ENCODE data around the gene FOS.
"Not testable (repeated sequence)": the region's sequence is repeated elsewhere in the genome, so short reads cannot be mapped to it uniquely, and the experiment has no call there.

FOS gene

DNA sequence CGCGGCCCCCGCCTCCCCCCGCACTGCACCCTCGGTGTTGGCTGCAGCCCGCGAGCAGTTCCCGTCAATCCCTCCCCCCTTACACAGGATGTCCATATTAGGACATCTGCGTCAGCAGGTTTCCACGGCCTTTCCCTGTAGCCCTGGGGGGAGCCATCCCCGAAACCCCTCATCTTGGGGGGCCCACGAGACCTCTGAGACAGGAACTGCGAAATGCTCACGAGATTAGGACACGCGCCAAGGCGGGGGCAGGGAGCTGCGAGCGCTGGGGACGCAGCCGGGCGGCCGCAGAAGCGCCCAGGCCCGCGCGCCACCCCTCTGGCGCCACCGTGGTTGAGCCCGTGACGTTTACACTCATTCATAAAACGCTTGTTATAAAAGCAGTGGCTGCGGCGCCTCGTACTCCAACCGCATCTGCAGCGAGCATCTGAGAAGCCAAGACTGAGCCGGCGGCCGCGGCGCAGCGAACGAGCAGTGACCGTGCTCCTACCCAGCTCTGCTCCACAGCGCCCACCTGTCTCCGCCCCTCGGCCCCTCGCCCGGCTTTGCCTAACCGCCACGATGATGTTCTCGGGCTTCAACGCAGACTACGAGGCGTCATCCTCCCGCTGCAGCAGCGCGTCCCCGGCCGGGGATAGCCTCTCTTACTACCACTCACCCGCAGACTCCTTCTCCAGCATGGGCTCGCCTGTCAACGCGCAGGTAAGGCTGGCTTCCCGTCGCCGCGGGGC is at the start of gene FOS:
Gene FOS (plus strand): TSS at position 407 of the 731 bp plus-strand sequence. CDS start 155 bp downstream, at position 562.
- peak; percentile 98 for DNase-seq

DNA sequence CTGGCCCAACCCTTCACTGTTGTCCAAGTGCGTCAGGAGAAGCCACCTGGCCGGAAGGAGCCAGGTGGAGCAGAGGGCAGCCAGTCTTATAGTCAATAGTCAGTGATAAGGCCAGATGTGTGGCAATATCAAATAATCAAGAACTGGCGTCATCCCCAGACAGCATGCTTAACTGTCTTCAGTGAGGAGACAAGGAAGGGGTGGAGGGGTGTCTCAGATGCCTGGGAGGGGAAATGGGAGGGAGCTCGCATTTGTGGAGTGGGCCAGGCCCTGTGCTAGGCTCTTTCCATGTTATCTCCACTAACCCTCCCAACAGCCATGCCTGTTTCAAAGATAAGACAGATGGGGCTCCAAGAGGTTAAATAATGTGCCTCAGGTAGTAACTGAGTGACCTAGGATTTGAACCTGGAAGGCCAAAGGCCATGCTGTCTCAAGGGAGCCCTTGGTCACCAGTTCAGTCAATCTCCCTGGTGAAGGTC is 48.9 kb upstream of the FOS start:
- no peak for DNase-seq

DNA sequence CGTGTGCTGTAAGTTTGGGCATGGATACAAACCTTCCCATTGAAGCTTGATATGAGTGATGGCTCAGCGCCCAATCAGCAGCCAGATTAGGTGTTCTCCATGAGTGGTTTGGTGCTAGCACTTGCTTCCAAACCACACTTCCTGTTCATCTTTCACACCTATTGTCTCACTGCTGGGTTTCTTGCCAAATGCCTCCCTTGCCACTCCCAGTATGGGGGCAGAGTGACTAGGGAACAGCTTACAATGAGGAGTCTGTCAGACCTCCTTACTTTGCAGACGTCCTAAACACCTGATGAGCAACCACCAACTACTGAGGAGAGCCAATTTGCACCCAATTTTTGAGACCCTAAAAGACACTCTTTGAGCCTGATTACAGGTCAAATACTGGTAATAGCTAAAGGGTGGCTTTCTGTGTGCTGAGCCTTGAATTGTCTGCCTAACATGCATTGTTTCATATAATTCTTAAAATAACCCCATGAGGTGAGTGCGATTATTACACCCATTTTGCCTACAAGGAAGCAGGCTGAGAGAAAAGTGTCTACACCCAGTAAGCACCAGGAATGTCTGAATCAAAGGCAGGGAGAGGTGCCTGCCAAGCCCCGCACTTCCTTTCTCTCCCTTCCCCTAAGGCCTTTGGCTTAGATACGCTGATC is 48.4 kb upstream of the FOS start:
- DNase-seq = no peak

DNA sequence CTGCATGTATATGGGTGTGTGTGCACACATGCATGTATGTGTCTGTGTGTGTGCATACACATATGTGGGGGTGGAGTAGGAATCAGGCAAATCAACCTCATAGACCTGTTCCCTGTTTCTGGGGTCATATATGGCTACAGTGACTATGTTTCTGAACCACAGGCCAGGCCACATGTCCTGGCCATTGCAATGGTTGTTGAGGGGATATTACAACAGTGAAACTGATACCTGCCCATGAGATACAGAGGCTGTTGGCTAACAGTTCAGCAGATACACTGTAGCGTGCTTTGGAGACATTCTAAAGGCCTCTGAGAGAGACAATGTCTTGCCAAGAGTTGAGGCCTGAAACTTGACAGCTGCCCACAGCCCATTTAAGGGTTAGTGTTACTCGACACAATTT is 47.3 kb upstream of the FOS start:
- DNase-seq = no peak

DNA sequence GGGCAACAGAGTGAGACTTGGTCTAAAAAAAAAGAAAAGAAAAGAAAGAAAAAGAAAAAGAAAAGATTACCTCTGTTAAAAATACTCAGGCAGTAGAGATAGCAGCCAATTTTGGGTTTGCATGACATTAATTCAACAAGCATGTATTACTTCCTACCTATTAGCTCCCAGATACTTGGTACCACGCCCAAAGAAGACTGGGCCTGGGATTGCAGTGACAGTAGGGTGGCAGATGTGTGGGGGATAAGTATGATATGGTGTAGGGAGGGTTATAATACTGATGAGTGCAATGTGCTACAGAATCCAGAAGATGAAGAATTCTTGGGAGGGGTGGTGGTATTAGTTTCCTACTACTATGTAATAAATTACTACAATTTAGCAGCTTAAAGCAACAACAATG is 46.4 kb upstream of the FOS start:
- DNase-seq = no peak

DNA sequence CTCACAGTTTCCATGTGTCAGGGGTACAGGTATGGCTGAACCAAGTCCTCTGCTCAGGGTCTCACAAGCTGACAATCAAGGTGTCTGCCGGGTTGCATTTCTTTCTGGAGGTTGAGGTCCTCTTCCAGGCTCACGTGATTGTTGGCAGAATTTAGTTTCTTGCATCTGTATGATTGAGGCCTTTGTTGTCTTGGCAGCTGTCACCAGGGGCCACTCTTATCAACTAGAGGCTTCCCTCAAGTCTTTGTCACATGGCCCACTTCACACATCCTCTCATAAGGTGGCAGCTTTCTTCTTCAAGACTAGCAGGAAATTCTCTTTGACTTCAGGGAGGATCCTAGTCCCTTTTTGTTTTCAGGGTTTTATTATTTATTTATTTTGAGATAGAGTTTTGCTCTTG is 46.0 kb upstream of the FOS start:
- no peak for DNase-seq

DNA sequence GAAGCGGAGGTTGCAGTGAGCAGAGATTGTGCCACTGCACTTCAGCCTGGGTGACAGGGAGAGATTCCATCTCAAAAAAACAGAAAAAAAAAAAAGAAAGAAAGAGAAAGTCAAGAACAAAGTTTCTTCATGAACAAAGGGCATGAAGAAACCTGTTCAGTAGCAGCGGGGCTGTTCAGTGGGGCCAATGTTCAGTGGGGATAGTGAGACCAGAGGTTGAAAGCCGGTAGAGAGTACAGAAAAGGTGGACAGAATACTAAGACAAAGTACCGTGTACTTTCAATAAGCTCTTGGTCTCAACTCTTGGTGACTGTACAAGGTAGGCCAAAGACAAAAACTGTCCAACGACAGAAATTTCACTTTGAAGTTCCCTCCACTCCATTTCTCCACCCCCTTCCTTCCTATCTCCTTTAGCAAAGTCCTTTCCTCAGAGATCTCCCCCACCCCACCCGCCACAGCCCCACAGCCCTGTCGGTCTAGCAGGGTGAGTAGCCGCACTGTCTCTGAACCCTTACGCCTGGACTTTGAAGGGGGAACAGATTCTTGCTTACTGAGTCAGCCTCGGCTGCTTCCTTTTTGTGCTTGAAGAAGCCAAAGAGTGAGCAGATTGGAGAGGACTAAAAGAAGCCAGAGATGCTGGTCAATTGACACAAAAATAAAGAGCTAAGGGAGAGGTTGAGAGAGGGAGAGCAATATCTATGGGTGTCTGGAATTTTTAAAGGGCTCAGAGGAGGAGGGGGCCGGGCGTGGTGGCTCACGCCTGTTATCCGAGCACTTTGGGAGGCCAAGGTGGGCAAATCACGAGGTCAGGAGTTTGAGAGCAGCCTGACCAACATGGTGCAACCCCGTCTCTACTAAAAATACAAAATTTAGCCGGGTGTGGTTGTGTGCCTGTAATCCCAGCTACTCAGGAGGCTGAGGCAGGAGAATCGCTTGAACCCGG is 44.2 kb upstream of the FOS start:
- no peak for DNase-seq

DNA sequence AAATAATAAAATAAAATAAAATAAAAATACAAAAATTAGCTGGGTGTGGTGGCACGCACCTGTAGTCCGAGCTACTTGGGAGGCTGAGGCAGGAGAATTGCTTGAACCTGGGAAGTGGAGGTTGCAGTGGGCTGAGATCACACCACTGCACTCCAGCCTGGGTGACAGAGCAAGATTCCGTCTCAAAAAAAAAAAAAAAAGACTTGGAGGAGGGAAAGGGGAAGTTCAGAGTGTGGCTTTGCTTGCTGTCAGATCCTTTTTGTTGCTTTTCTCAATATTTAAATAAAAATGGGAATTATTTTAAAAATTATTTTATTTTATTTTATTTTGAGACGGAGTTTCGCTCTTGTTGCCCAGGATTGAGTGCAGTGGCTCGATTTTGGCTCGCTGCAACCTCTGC is 43.4 kb upstream of the FOS start:
- DNase-seq = not testable (repeated sequence)

DNA sequence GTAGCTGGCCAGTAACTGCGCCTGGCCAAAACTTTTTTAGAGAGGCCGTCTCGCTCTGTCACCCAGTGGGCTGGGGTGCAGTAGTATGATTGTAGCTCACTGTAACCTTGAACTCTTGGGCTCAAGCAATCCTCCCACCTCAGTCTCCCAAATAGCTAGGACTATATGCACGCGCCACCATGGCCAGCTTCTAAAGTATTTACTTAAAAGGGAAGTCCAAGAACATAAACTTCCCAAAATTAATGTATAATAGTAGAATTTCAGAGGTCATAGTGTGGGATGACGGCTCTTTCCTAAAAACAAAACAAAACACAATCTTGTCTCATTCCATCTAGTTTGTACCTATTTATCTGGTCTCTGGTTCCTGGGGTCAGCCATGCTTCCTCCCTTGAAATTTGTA is 42.2 kb upstream of the FOS start:
- no peak for DNase-seq

DNA sequence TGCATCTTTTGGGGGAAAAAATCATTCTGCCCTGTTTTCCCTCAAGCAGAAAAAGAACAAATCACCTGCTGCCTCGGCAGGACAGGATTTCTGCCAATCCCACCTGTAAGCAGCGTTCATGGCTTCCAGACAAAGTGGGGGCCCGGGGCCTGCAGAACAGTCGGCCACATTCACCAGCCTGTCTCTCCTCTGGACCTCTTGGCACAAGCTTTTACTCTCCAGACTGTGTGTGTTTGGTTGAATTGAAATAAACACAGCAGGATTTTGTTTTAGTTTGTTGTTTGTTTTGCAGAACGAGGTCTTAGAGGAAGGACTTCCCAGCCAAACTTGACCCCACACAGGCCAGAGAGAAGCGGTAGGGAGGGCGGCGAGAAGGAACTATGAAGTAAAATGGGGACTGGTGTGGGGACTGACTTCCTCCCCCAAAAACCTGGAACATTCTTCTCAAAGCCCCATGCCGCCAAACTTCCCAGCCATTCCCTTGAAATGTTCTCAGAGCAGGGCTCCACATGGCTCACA is 41.7 kb upstream of the FOS start:
- no peak for DNase-seq

DNA sequence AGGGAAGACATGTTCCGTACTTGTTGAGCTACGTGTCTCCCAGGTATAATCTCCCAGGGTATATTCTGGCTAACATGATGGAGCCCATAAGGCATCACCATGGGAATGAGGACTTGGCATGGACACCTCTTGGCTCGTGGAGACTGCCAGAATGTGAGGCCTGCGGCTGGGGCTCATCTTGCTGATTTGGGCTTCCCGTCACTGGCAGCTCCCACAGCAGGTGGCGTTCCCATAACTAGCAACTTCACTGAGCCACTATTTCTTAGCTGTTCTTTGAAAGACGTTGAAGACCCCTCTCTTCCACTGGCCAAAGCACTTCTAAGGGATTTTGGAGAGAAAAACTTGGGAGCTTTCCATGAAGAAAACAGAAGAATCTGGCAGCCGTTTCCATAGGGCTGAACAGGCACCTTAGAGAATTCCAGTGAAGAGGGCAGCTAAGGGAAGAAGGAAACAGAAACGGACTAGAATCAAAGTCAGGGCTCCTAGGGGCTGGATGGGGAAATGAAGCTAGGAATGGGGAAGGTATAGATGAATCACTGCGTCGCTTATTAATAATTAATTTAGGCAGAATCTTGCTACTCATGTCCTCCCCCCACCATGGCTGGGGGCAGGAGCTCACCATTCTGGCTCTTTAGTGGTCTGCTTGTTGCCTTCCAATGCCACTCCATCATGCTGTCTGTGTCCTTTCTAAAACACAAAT is 39.7 kb upstream of the FOS start:
- DNase-seq = peak; percentile 73

DNA sequence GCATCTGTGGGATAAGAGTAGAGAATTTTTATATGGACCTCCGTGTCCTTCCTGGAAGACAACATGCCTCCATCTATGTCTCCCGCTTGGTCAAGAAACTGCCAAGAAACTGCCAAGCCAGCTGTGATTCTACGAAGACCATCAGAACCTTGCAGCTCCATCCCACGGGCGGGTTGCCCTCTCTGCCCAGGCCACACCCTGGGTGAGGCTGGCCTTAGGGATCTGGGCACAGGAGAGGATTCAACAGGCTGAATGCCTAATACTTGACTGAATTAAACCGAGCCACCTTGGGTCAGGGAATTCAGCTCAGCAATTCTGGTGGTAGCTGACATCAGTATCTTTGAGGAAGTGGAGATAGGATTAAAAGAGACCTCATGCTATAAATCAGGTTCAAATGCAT is 37.8 kb upstream of the FOS start:
- no peak for DNase-seq

DNA sequence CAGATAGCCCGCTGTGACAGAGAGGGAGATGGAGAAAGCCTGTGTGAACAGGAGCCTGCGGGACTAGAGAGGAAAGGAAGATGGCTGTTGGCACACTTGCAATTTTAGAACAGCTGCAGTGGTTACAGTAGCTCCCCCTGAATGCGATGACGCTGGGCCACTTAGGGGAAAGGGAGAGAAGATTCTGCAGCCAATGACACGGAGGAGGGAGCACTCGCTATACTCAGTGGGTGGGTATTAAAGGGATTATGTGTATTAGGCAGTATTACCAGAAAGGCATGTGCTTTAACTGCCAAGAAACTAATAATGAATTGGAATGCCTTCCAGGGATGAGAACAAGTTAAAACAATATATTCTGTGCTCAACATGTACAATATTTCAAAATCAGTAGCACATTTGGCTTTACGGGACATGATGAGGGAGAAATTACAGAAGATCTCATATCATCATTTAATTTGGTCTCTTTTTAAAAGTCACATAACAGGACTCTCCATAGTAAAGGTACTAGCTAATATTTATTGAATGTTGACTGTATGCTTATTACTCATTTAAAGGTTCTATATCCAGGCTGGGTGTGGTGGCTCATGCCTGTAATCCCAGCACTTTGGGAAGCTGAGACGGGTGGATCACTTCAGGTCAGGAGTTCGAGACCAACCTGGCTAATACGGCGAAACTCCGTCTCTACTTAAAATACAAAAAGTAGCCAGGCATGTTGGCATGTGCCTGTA is 35.9 kb upstream of the FOS start:
- DNase-seq = peak; percentile 83

DNA sequence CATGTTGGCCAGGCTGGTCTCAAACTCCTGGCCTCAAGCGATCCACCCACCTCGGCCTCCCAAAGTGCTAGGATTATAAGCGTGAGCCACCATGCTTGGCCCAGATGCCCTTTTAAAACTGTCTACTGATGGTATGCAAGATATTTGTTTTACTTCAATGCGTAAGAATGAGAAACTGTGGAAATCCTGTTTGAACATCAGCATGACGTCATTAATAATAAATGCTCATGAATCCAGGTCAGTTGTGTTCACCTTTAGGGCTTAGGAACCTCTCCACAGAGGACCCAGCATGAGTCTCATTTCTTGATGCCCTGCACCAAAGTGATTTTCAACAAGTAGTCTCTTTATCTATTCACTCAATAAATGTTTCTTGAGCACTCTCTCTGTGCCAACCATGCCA is 34.5 kb upstream of the FOS start:
- DNase-seq = no peak

DNA sequence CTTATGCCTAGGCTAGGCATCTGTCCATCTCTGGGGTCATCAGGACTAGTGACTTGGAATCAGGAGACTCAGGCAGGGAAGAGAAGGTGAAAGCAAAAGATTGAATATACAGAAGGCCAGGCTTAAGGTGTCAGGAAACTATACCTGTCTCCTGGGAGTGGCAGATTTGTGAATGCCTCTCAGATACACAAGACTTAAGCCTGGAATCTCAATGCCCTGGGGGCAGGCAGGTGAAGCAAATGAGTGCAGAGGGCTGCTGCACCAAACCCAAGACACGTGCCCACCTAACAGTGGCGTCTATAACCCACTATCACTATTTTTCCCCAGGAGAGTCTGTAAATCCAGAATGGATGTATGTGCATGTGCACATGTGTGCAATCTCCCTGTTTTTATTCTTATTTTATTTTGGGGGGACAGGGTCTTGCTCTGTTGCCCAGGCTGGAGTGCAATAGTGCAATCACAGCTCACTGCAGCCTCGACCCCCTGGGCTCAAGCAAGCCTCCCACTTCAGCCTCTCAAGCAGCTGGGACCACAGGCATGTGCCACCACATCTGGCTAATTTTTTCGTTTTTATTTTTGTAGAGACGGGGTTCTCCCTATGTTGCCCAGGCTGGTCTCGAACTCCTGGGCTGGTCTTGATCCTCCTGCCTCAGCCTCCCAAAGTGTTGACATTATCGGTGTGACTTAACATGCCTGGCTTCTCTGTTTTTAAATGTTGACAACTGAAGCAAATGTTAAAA is 31.9 kb upstream of the FOS start:
- no peak for DNase-seq

DNA sequence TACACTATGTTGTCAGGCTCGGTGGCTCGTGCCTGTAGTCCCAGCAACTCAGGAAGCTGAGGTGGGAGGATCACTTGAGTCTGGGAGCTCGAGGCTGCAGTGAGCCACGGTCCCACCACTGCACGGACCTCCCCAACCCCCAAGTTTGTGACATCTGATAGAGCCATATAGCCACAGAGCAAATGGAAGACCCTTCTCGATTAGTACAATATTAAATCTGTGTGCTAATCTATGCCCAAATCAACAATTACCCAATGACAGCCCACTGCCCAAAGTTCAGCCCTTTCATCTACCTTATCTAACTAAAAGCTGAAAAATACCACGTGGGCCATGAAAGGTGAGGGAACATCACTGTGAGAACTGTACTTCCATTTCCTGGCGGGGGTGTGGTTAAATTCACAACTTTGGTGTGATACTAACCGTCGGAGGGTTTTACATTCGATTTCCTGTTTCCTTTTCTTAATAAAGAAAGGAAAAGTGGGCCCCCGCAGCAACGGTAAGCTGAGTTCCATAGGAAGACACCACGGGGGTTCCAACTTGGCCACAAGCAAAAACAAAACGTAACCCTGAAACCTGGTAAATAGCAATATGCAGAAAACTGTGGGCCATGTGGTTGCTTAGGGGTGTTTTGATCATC is 31.2 kb upstream of the FOS start:
- no peak for DNase-seq

DNA sequence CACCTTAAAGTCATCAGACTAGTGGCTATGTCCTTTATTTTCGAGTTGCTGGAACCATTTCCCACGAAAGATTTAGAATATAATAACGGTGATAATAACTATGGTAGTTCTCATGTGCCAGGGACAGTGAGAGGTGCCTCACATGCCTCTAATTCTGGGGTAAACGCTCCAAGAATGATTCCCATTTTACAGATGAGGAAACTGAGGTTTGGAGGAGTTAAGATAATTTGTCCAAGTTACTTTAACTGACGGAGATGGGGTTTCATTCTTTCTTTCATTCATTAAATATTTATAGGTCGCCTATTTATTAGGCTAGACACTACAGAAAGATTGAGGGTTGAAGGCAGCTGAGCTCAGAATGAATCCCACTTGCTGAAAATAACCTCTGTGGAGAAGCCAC is 30.7 kb upstream of the FOS start:
- DNase-seq = no peak

DNA sequence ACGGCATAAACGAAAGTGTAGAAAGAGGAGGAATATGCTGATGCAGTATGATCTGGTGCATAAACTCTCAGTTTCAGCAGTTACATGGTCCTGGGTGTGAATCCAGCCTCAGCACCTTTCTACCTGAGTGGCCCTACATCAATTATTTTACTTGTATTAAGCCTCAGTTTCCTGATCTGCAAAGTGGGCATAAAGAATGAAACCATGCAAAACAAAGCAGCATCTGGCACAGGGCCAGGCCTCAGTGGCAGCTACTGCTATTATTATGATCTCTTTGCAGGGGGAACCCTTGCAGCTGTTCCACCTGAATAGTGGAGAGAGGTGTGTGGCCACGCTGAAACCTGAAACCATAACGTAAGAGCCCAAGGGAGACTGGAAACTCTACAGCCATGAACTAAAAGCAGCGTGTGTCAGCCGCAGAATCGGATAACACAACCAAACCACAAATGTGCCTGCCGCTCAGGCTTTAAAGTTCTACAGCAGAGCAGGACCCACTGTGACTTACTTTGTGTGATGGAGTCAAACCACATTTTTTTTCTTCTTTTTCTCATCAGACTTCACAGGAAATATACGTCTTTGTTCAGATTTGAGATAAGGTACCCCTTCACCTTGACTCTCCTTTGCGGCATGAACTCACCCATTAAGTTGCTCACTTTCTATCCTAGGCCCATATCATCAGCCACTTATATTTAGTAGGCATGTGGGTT is 29.2 kb upstream of the FOS start:
- DNase-seq = no peak

DNA sequence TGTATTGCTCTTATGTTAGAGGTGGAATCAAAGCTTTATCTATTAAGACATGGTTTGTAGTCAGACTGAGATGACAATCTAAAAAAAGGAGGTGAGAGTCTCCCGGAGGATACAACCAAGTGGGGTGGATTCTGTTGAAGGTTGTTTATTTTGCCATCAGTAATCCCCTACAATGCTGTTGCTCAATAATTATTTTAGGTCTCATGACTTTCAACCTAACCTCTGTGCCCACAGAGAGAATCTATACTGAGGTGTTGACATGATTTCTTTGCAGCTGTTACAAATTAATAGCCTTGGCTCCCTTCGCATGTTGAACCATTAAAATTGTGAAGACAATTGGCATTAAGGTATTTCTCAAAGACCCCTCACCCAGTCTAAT is 28.7 kb upstream of the FOS start:
- DNase-seq = no peak

DNA sequence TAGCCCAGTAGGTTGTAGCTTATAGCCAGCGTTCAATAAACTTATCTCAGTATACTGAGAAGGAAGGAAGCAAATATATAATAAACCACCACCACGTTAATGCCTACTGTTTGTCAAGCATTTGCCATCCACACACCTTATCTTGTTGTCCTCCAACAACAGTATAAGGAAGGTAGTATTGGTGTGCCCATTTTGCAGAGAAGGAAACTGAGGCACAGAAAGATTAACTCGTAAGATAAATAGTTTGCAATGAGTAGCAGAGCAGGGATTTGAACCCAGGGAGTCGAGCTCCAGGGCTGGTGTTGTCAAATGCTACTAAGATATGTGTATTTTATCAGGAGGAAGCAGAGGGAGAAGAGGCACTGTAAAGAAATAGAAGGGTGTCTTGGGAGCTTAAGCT is 27.8 kb upstream of the FOS start:
- DNase-seq = no peak

All from NCI-H1694 (cell line).